ENCODE results near the gene NPPA. TPM values are rescaled to one million over a fixed set of nuclear protein-coding genes. Genes with fewer than 3 reads are reported as not detected.

The NPPA gene
- total RNA-seq, 6 donors from 2014 or later = 3.1 TPM; not detected in 5

GRCh38 chr1:11836955-11837766, 10.4 kb downstream of the NPPA start:
- peaks cover 37 to 99% (median 91%) of the 10 kb centered on the region in 4 donors for H3K36me3 ChIP-seq
- H3K27ac ChIP-seq = no peak overlapping the region
- no peaks in the 10 kb centered on the region for H3K9me3 ChIP-seq
- TF ChIP-seq EP300 (IDR thresholded peaks at IDR 0.05) = no peak
- no peak for TF ChIP-seq CTCF (IDR thresholded peaks at IDR 0.05)
- no peak for TF ChIP-seq POLR2A (IDR thresholded peaks at IDR 0.05)
- TF ChIP-seq POLR2AphosphoS5 (IDR thresholded peaks at IDR 0.05) = no peak
- peak in 1 of 2 donors; percentile 77 for DNase-seq
- ATAC-seq (ENCODE audit: low FRiP score in 2 of 2) = no peak
- 87 to 92% methylated on average over 27 to 35 of the region's 36 CpGs for WGBS, 2 donors
- no peaks in the 10 kb centered on the region for H3K4me1 ChIP-seq
- H3K4me3 ChIP-seq = no peak overlapping the region
- no peaks in the 10 kb centered on the region for H3K27me3 ChIP-seq

GRCh38 chr1:11835441-11836225, 11.9 kb downstream of the NPPA start:
- TF ChIP-seq CTCF (IDR thresholded peaks at IDR 0.05) = no peak

GRCh38 chr1:11833900-11834299, 13.7 kb downstream of the NPPA start:
- 94 to 95% methylated on average over 13 of the region's 13 CpGs for WGBS, 2 donors
- DNase-seq = no peak
- ATAC-seq (ENCODE audit: low FRiP score in 2 of 2) = no peak
- Histone ChIP-seq H3K27ac (no peak overlapping the region), H3K27me3 (no peaks in the 10 kb centered on the region), H3K36me3 (peaks cover 35 to 96% (median 88%) of the 10 kb centered on the region in 4 donors), H3K9me3 (no peaks in the 10 kb centered on the region), H3K4me3 (no peak overlapping the region), H3K4me1 (no peaks in the 10 kb centered on the region)
- TF ChIP-seq POLR2AphosphoS5 (IDR thresholded peaks at IDR 0.05) = no peak

More at GRCh38 chr1:11835441-11836225, 11.9 kb downstream of the NPPA start:
- Histone ChIP-seq H3K36me3 (peaks cover 36 to 96% (median 90%) of the 10 kb centered on the region in 4 donors), H3K27me3 (no peaks in the 10 kb centered on the region), H3K4me1 (no peaks in the 10 kb centered on the region), H3K4me3 (no peak overlapping the region), H3K27ac (no peak overlapping the region), H3K9me3 (no peaks in the 10 kb centered on the region)
- DNase-seq (peak in 1 of 2 donors; percentile 51), ATAC-seq (ENCODE audit: low FRiP score in 2 of 2) (no peak)
- WGBS, 2 donors = 94% methylated on average over 21 to 28 of the region's 28 CpGs

- Histone ChIP-seq H3K27ac (no peak overlapping the region), H3K27me3 (no peaks in the 10 kb centered on the region), H3K4me1 (no peaks in the 10 kb centered on the region), H3K9me3 (no peaks in the 10 kb centered on the region), H3K36me3 (peaks cover 39 to 97% (median 90%) of the 10 kb centered on the region in 4 donors), H3K4me3 (no peak overlapping the region)
- DNase-seq (no peak), ATAC-seq (ENCODE audit: low FRiP score in 2 of 2) (no peak)
- TF ChIP-seq POLR2A (IDR thresholded peaks at IDR 0.05) (no peak), EP300 (IDR thresholded peaks at IDR 0.05) (no peak), CTCF (IDR thresholded peaks at IDR 0.05) (no peak), POLR2AphosphoS5 (IDR thresholded peaks at IDR 0.05) (no peak)
- 96 to 97% methylated on average over 8 of the region's 8 CpGs for WGBS, 2 donors
Measured at GRCh38 chr1:11833497-11833896, 14.1 kb downstream of the NPPA start.

GRCh38 chr1:11831945-11832725, 15.4 kb downstream of the NPPA start:
- no peak overlapping the region for H3K27ac ChIP-seq
- 87 to 92% methylated on average over 9 of the region's 9 CpGs for WGBS, 2 donors
- H3K9me3 ChIP-seq = no peaks in the 10 kb centered on the region
- no peak for TF ChIP-seq POLR2A (IDR thresholded peaks at IDR 0.05)
- no peak for TF ChIP-seq CTCF (IDR thresholded peaks at IDR 0.05)
- no peak for TF ChIP-seq EP300 (IDR thresholded peaks at IDR 0.05)
- TF ChIP-seq POLR2AphosphoS5 (IDR thresholded peaks at IDR 0.05) = no peak
- H3K36me3 ChIP-seq = peaks cover 44 to 97% (median 90%) of the 10 kb centered on the region in 4 donors
- DNase-seq (no peak), ATAC-seq (ENCODE audit: low FRiP score in 2 of 2) (no peak)
- H3K4me1 ChIP-seq = no peaks in the 10 kb centered on the region
- no peak overlapping the region for H3K4me3 ChIP-seq
- H3K27me3 ChIP-seq = no peaks in the 10 kb centered on the region
